Ureter (tissue), 1 donor: ENCODE results near the gene TNFRSF12A. TPM values are rescaled to one million over a fixed set of nuclear protein-coding genes. Genes with fewer than 3 reads are reported as not detected.

Experiments used
- DNase-seq: peaks from one replicate; pipeline ENCODE4 v3.0.0-alpha.2; 2020; ENCODE audit warnings: low spot score
- total RNA-seq: library from RNA; stranded (reverse); gene quantifications from one replicate; pipeline ENCODE4 v1.2.4, GENCODE V29; 2023
- donor health status: DM: yes; HTN: yes; CAD: no.

The TNFRSF12A gene
- total RNA-seq, 1 donor from 2014 or later: 27.7 TPM

- no peak for DNase-seq
Observed at GRCh38 chr16:3010510-3010909, 9.7 kb upstream of the TNFRSF12A start.

- DNase-seq: no peak
Observed at GRCh38 chr16:3012246-3012645, 7.9 kb upstream of the TNFRSF12A start.

- no peak for DNase-seq
Observed at GRCh38 chr16:3012828-3013420, 7.2 kb upstream of the TNFRSF12A start, which contains the start of gene CLDN9. CLDN9 (plus strand) TSS chr16:3012923; CDS start chr16:3013363, 440 bp downstream.

GRCh38 chr16:3013491-3013951, 6.6 kb upstream of the TNFRSF12A start:
- no peak for DNase-seq

GRCh38 chr16:3013998-3014690, 6.0 kb upstream of the TNFRSF12A start:
- DNase-seq: no peak

- DNase-seq: no peak
Observed at GRCh38 chr16:3014971-3015370, 5.2 kb upstream of the TNFRSF12A start.

GRCh38 chr16:3015865-3016521, 4.2 kb upstream of the TNFRSF12A start:
- no peak for DNase-seq

GRCh38 chr16:3017344-3017743, 2.8 kb upstream of the TNFRSF12A start:
- no peak for DNase-seq

- DNase-seq: no peak
Observed at GRCh38 chr16:3017794-3018506, 2.2 kb upstream of the TNFRSF12A start, which contains the start of gene CLDN6. CLDN6 (minus strand) TSS chr16:3018183; CDS start chr16:3016021, 2,162 bp downstream.

- DNase-seq: no peak
Observed at GRCh38 chr16:3019594-3020246, 448 bp upstream of the TNFRSF12A start.

- DNase-seq: peak; percentile 88
Observed at GRCh38 chr16:3020604-3021448, 658 bp downstream of the TNFRSF12A start.

GRCh38 chr16:3021449-3022207, 1.5 kb downstream of the TNFRSF12A start:
- DNase-seq: peak; percentile 81

- peak; percentile 93 for DNase-seq
Observed at GRCh38 chr16:3022208-3022683, 2.1 kb downstream of the TNFRSF12A start.

- no peak for DNase-seq
Observed at GRCh38 chr16:3022684-3023414, 2.7 kb downstream of the TNFRSF12A start.

GRCh38 chr16:3023415-3023668, 3.2 kb downstream of the TNFRSF12A start:
- DNase-seq: no peak

GRCh38 chr16:3023669-3024478, 3.7 kb downstream of the TNFRSF12A start, which contains the start of the genes HCFC1R1 and THOC6:
HCFC1R1 (minus strand) TSS chr16:3023942; CDS start chr16:3023941, 1 bp downstream.
THOC6 (plus strand) TSS chr16:3024035; CDS start chr16:3024327, 292 bp downstream.
- DNase-seq: peak; percentile 98

GRCh38 chr16:3025032-3026002, 5.1 kb downstream of the TNFRSF12A start:
- no peak for DNase-seq
